Stimulated activated naive CD8-positive, alpha-beta T cell treated with anti-CD3 and anti-CD28 coated beads, Interleukin-15, amount 100 ng/mL, for 72 hours (primary cell): ENCODE measurements around the gene DRICH1.
"Not testable (repeated sequence)": the region's sequence is repeated elsewhere in the genome, so short reads cannot be mapped to it uniquely, and the experiment has no call there.

Experiments
- ATAC-seq: fragments of 150-1000 bp; cut with Tn5 transposase; 2 replicates; pipeline ENCODE4 v1.10.0; 2021; ENCODE audit warnings: mild to moderate bottlenecking, moderate library complexity
- DNase-seq, 2 donors: peaks; one replicate each; pipeline ENCODE4 v3.0.0; 2021 to 2022
- H3K27ac Mint-ChIP-seq, 2 donors: one replicate each; pipeline ENCODE4 v1.8.0; 2022; ENCODE audit warnings: mild to moderate bottlenecking in 2 of 2, mixed read lengths in 2 of 2, moderate library complexity in 2 of 2
- H3K27me3 Mint-ChIP-seq: one replicate; pipeline ENCODE4 v1.8.0; 2022; ENCODE audit warnings: mixed read lengths
- H3K4me1 Mint-ChIP-seq: one replicate; pipeline ENCODE4 v1.8.0; 2022; ENCODE audit warnings: mild to moderate bottlenecking, mixed read lengths
- H3K4me3 Mint-ChIP-seq, 2 donors: one replicate each; pipeline ENCODE4 v1.8.0; 2022; ENCODE audit warnings: mild to moderate bottlenecking in 2 of 2, mixed read lengths in 2 of 2, moderate library complexity in 1 of 2
- H3K9me3 Mint-ChIP-seq, 2 donors: one replicate each; pipeline ENCODE4 v1.8.0; 2022; ENCODE audit warnings: mixed read lengths in 2 of 2

DRICH1 gene

GRCh38 chr22:23657727-23658126, 25.6 kb upstream of the DRICH1 start:
- DNase-seq = no peak
- H3K27me3 Mint-ChIP-seq = no peaks in the 10 kb centered on the region
- no peaks in the 10 kb centered on the region for H3K9me3 Mint-ChIP-seq
- H3K4me3 Mint-ChIP-seq = no peak overlapping the region
- no peaks in the 10 kb centered on the region for H3K4me1 Mint-ChIP-seq
- ATAC-seq = no peak
- H3K27ac Mint-ChIP-seq = peak overlapping the region in 1 of 2 donors; percentile 38

- H3K27ac Mint-ChIP-seq = peak overlapping the region in 1 of 2 donors; percentile 81
- DNase-seq (no peak), ATAC-seq (no peak)
- H3K4me1 Mint-ChIP-seq = no peaks in the 10 kb centered on the region
- H3K4me3 Mint-ChIP-seq = no peak overlapping the region
- no peaks in the 10 kb centered on the region for H3K9me3 Mint-ChIP-seq
- no peaks in the 10 kb centered on the region for H3K27me3 Mint-ChIP-seq
Observed at GRCh38 chr22:23655891-23656475, 23.9 kb upstream of the DRICH1 start.

GRCh38 chr22:23652711-23653110, 20.6 kb upstream of the DRICH1 start:
- no peak for DNase-seq
- Mint-ChIP-seq H3K4me3 (no peak overlapping the region), H3K27me3 (no peaks in the 10 kb centered on the region), H3K9me3 (no peaks in the 10 kb centered on the region), H3K4me1 (no peaks in the 10 kb centered on the region), H3K27ac (no peak overlapping the region)
- ATAC-seq = no peak

GRCh38 chr22:23652286-23652685, 20.2 kb upstream of the DRICH1 start:
- no peak for ATAC-seq
- no peaks in the 10 kb centered on the region for H3K4me1 Mint-ChIP-seq

GRCh38 chr22:23651676-23652075, 19.6 kb upstream of the DRICH1 start:
- no peaks in the 10 kb centered on the region for H3K4me1 Mint-ChIP-seq
- H3K9me3 Mint-ChIP-seq = no peaks in the 10 kb centered on the region
- no peak for DNase-seq
- H3K4me3 Mint-ChIP-seq = no peak overlapping the region
- ATAC-seq = no peak
- H3K27ac Mint-ChIP-seq = no peak overlapping the region
- H3K27me3 Mint-ChIP-seq = no peaks in the 10 kb centered on the region

More at GRCh38 chr22:23652286-23652685, 20.2 kb upstream of the DRICH1 start:
- no peak for DNase-seq
- Mint-ChIP-seq H3K9me3 (no peaks in the 10 kb centered on the region), H3K27ac (no peak overlapping the region), H3K27me3 (no peaks in the 10 kb centered on the region), H3K4me3 (no peak overlapping the region)

- Mint-ChIP-seq H3K27me3 (no peaks in the 10 kb centered on the region), H3K27ac (peak overlapping the region in 1 of 2 donors; percentile 76), H3K4me1 (no peaks in the 10 kb centered on the region), H3K4me3 (no peak overlapping the region), H3K9me3 (no peaks in the 10 kb centered on the region)
- DNase-seq = no peak
- ATAC-seq = no peak
Observed at GRCh38 chr22:23649071-23649501, 17.0 kb upstream of the DRICH1 start.

- H3K4me1 Mint-ChIP-seq, H3K4me3 Mint-ChIP-seq, ATAC-seq, H3K27me3 Mint-ChIP-seq, DNase-seq, H3K9me3 Mint-ChIP-seq: not testable (repeated sequence)
- H3K27ac Mint-ChIP-seq = peak overlapping the region in 1 of 2 donors; percentile 80
Observed at GRCh38 chr22:23646526-23646925, 14.4 kb upstream of the DRICH1 start.

GRCh38 chr22:23640206-23640605, 8.1 kb upstream of the DRICH1 start:
- DNase-seq, H3K9me3 Mint-ChIP-seq, H3K4me1 Mint-ChIP-seq, ATAC-seq, H3K4me3 Mint-ChIP-seq, H3K27me3 Mint-ChIP-seq: not testable (repeated sequence)
- peak overlapping the region; percentile 28 to 61 for H3K27ac Mint-ChIP-seq

- DNase-seq (no peak), ATAC-seq (peak; percentile 39)
- no peaks in the 10 kb centered on the region for H3K4me1 Mint-ChIP-seq
- no peaks in the 10 kb centered on the region for H3K9me3 Mint-ChIP-seq
- no peaks in the 10 kb centered on the region for H3K27me3 Mint-ChIP-seq
- peak overlapping the region in 1 of 2 donors; percentile 61 for H3K27ac Mint-ChIP-seq
- H3K4me3 Mint-ChIP-seq = no peak overlapping the region
Observed at GRCh38 chr22:23639661-23640060, 7.5 kb upstream of the DRICH1 start.

- H3K9me3 Mint-ChIP-seq = no peaks in the 10 kb centered on the region
- ATAC-seq (no peak), DNase-seq (no peak)
- no peak overlapping the region for H3K27ac Mint-ChIP-seq
- no peak overlapping the region for H3K4me3 Mint-ChIP-seq
- H3K4me1 Mint-ChIP-seq = no peaks in the 10 kb centered on the region
- H3K27me3 Mint-ChIP-seq = no peaks in the 10 kb centered on the region
Observed at GRCh38 chr22:23638611-23639010, 6.5 kb upstream of the DRICH1 start.

GRCh38 chr22:23635291-23635690, 3.2 kb upstream of the DRICH1 start:
- peak overlapping the region in 1 of 2 donors; percentile 62 for H3K27ac Mint-ChIP-seq
- ATAC-seq, H3K9me3 Mint-ChIP-seq, H3K27me3 Mint-ChIP-seq, H3K4me3 Mint-ChIP-seq, DNase-seq, H3K4me1 Mint-ChIP-seq: not testable (repeated sequence)

GRCh38 chr22:23628056-23628743, 3.9 kb downstream of the DRICH1 start:
- H3K27me3 Mint-ChIP-seq, ATAC-seq, H3K4me1 Mint-ChIP-seq, DNase-seq, H3K9me3 Mint-ChIP-seq, H3K4me3 Mint-ChIP-seq: not testable (repeated sequence)
- peak overlapping the region in 1 of 2 donors; percentile 50 for H3K27ac Mint-ChIP-seq

- not testable (repeated sequence) for H3K4me3 Mint-ChIP-seq, H3K27me3 Mint-ChIP-seq, H3K4me1 Mint-ChIP-seq, H3K9me3 Mint-ChIP-seq
- DNase-seq (peak; percentile 39 to 54), ATAC-seq (peak; percentile 96)
- H3K27ac Mint-ChIP-seq = peak overlapping the region; percentile 38 to 45
Observed at GRCh38 chr22:23627401-23628055, 4.6 kb downstream of the DRICH1 start.

- Mint-ChIP-seq H3K4me3 (no peak overlapping the region), H3K9me3 (no peaks in the 10 kb centered on the region), H3K27ac (no peak overlapping the region), H3K27me3 (no peaks in the 10 kb centered on the region), H3K4me1 (no peaks in the 10 kb centered on the region)
- ATAC-seq (no peak), DNase-seq (no peak)
Observed at GRCh38 chr22:23626286-23626975, 5.7 kb downstream of the DRICH1 start.

- H3K27me3 Mint-ChIP-seq = no peaks in the 10 kb centered on the region
- ATAC-seq = no peak
- H3K27ac Mint-ChIP-seq = no peak overlapping the region
- no peak for DNase-seq
- H3K4me1 Mint-ChIP-seq = no peaks in the 10 kb centered on the region
- H3K4me3 Mint-ChIP-seq = no peak overlapping the region
- no peaks in the 10 kb centered on the region for H3K9me3 Mint-ChIP-seq
Observed at GRCh38 chr22:23622634-23623033, 9.5 kb downstream of the DRICH1 start.

GRCh38 chr22:23621916-23622315, 10.2 kb downstream of the DRICH1 start:
- H3K4me3 Mint-ChIP-seq = not testable (repeated sequence)

More at GRCh38 chr22:23621916-23622315, 10.2 kb downstream of the DRICH1 start:
- ATAC-seq, H3K4me1 Mint-ChIP-seq, H3K9me3 Mint-ChIP-seq, H3K27ac Mint-ChIP-seq, DNase-seq, H3K27me3 Mint-ChIP-seq: not testable (repeated sequence)
